WERI-Rb-1 (cell line): ENCODE results near the gene RAB27A.
"Not testable (repeated sequence)": the region's sequence is repeated elsewhere in the genome, so short reads cannot be mapped to it uniquely, and the experiment has no call there.

Experiments used
- DNase-seq: peaks from one replicate; pipeline ENCODE4 v3.0.0-alpha.2; 2020
- H3K27ac ChIP-seq: fragments of 250-450 bp; sonication (Bioruptor Pico); 2 replicates; pipeline ENCODE4 v1.5.1; 2020; ENCODE audit warnings: mild to moderate bottlenecking, moderate library complexity
- H3K27me3 ChIP-seq: fragments of 250-450 bp; sonication (Bioruptor Pico); 2 replicates; pipeline ENCODE4 v1.5.1; 2021; ENCODE audit warnings: mild to moderate bottlenecking, low read depth, moderate library complexity; ENCODE audit not compliant: insufficient read depth, severe bottlenecking
- H3K36me3 ChIP-seq: fragments of 250-450 bp; sonication (Bioruptor Pico); 2 replicates; pipeline ENCODE4 v1.5.1; 2020; ENCODE audit warnings: mild to moderate bottlenecking, moderate library complexity
- H3K4me3 ChIP-seq: 2 replicates; pipeline ENCODE4 v1.5.1; 2011; ENCODE audit warnings: low read depth, mild to moderate bottlenecking, control low read depth, low read length
- H3K9me3 ChIP-seq: fragments of 250-450 bp; sonication (Bioruptor Pico); 2 replicates; pipeline ENCODE4 v1.5.1; 2021; ENCODE audit warnings: mild to moderate bottlenecking, moderate library complexity; ENCODE audit not compliant: severe bottlenecking
- TF ChIP-seq, protein P1 (sequence below): IDR thresholded peaks from 2 replicates; pipeline ENCODE4 v1.5.1; 2011; ENCODE audit warnings: low read depth, mild to moderate bottlenecking, control low read depth, inconsistent platforms, low read length

RAB27A gene

DNA sequence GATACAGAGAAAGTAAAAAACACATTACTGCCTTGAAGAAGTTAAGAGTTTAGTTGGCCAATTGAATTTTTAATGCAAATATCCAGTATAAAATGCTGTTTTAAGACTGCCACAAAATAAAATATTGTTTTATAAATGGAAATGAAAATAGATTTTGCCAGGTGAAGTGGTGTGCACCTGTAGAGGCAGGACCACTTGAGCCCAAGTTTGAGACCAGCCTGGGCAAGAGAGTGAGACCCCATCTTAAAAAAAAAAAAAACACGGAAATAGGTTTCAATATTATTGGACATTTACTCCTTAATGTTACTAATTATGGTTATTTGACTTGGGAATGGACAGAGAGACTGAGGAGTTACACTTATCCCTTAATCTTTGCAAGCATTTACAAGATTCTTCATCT lies 31.4 kb upstream of the RAB27A start:
- no peak overlapping the region for H3K27ac ChIP-seq
- no peaks in the 10 kb centered on the region for H3K9me3 ChIP-seq
- DNase-seq: no peak
- H3K27me3 ChIP-seq: no peaks in the 10 kb centered on the region
- peaks cover 5% of the 10 kb centered on the region; the same call in 1 of the 2 replicates for H3K36me3 ChIP-seq
- H3K4me3 ChIP-seq: no peak overlapping the region
- TF ChIP-seq, protein P1, sequence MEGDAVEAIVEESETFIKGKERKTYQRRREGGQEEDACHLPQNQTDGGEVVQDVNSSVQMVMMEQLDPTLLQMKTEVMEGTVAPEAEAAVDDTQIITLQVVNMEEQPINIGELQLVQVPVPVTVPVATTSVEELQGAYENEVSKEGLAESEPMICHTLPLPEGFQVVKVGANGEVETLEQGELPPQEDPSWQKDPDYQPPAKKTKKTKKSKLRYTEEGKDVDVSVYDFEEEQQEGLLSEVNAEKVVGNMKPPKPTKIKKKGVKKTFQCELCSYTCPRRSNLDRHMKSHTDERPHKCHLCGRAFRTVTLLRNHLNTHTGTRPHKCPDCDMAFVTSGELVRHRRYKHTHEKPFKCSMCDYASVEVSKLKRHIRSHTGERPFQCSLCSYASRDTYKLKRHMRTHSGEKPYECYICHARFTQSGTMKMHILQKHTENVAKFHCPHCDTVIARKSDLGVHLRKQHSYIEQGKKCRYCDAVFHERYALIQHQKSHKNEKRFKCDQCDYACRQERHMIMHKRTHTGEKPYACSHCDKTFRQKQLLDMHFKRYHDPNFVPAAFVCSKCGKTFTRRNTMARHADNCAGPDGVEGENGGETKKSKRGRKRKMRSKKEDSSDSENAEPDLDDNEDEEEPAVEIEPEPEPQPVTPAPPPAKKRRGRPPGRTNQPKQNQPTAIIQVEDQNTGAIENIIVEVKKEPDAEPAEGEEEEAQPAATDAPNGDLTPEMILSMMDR: no peak

DNA sequence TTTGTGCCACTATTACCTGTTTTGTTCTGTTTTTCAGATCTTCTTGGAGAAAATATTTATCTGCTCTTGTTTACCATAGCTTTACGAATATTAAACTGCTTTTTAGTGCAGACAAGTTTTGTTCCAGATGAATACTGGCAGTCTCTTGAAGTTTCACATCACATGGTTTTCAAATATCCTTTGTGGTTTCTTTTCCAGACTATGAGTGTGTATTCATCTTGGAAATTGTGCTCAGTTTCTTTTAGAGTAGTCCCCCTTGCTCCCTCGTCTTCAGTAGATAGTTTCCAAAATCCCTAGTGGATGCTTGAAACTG lies 30.6 kb upstream of the RAB27A start:
- H3K4me3 ChIP-seq: no peak overlapping the region
- H3K27ac ChIP-seq: no peak overlapping the region
- no peak for DNase-seq

DNA sequence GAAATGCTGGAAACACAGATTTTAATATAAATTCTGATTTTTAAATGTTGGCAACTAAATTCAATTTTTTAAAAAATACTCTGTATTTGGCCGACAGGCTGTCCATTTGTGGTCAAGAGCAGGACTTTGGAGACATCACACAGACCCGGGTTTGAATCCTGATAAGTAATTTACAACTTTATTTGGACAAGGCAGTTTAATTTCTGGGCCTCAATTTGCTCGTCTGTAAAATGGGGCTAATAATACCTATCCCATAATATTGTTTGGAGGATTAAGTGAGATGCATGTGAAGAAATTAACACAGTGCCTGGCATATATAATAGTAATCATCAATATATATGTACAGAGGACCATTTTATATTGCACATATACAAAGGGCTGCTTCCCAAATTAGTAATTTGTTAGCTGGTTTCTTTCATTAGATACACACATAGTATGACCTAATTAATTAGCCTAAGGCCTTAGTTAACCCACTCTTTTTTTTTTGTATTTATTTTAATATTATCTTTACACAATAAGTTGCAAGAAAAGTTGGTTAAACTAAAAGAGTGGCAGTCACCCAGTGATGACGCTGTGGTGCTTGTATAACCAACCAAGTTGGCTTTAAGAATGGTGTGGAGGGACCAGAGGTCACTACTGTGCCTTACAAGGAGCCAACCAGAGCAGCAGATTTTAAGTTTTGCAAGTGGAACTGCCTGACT lies 30.1 kb upstream of the RAB27A start:
- TF ChIP-seq, protein P1: no peak
- H3K27ac ChIP-seq: peak overlapping the region; percentile 90

More for the DNA sequence above, 30.6 kb upstream of the RAB27A start:
- TF ChIP-seq, protein P1: no peak
- Histone ChIP-seq H3K9me3 (no peaks in the 10 kb centered on the region), H3K36me3 (peaks cover 5% of the 10 kb centered on the region; the same call in 1 of the 2 replicates), H3K27me3 (no peaks in the 10 kb centered on the region)

DNA sequence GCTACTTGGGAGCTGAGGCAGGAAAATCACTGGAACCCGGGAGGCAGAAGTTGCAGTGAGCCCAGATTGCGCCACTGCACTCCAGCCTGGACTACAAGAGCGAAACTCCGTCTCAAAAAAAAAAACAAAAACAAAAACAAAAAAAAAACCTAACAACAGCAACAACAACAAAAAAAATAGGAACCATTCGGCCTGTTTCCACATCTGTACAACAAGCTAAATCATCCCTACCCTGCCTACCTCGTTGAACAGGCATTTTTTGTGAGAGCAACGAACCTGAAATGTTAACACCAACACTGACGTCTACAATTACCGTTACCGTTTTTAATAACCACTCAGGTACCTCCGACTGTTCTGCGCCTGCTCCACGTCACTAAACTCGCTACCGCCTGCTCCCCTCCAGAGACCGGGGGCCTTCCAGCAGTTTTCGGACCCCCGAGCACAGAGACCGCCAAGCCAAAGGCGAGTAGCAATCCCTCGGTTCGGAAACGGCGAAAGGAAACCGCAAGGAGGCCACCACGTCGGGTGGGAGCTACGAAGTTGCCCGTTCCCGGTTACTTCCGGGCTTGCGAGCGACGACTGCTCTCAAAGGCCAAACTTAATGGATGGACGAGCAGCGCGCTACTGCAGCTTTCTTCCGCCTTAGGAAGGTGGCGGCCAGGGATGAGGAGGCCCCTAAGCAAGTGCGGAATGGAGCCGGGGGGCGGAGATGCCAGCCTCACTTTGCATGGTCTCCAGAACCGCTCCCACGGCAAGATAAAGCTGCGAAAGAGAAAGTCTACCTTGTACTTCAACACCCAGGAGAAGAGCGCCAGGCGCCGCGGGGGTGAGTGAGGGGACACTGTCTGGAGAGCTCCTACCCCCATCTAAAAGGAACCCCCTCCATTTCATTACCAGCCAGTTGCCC lies 29.2 kb upstream of the RAB27A start, which contains the start of the genes PIGB and PIGBOS1:
Gene PIGB (plus strand): TSS at position 635 of the 907 bp plus-strand sequence. CDS start 29 bp downstream, at position 664.
Gene PIGBOS1 (minus strand): TSS at position 536 of the 907 bp plus-strand sequence. CDS start 1,331 bp downstream, outside the sequence.
- H3K36me3 ChIP-seq: peaks cover 5% of the 10 kb centered on the region; the same call in 1 of the 2 replicates
- peak; percentile 87 for DNase-seq
- TF ChIP-seq, protein P1: 0 out of 2 replicates have a peak, but pooled peaks have one; percentile 19
- H3K27me3 ChIP-seq: no peaks in the 10 kb centered on the region
- H3K27ac ChIP-seq: peak within 1 kb of the TSS; percentile 90
- no peaks in the 10 kb centered on the region for H3K9me3 ChIP-seq
- H3K4me3 ChIP-seq: peak within 1 kb of the TSS; percentile 67

More for the DNA sequence above, 30.1 kb upstream of the RAB27A start:
- H3K4me3 ChIP-seq: peak overlapping the region; percentile 67
- H3K9me3 ChIP-seq: no peaks in the 10 kb centered on the region
- H3K36me3 ChIP-seq: peaks cover 5% of the 10 kb centered on the region; the same call in 1 of the 2 replicates
- no peak for DNase-seq
- no peaks in the 10 kb centered on the region for H3K27me3 ChIP-seq

DNA sequence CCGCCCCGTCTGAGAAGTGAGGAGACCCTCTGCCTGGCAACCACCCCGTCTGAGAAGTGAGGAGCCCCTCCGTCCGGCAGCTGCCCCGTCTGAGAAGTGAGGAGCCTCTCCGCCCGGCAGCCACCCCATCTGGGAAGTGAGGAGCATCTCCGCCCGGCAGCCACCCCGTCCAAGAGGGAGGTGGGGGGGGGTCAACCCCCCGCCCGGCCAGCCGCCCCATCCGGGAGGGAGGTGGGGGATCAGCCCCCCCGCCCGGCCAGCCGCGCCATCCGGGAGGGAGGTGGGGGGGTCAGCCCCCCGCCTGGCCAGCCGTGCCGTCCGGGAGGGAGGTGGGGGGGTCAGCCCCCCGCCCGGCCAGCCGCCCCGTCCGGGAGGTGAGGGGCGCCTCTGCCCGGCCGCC lies 13.2 kb upstream of the RAB27A start:
- not testable (repeated sequence) for H3K27ac ChIP-seq, H3K4me3 ChIP-seq, H3K27me3 ChIP-seq, H3K36me3 ChIP-seq, H3K9me3 ChIP-seq, DNase-seq

DNA sequence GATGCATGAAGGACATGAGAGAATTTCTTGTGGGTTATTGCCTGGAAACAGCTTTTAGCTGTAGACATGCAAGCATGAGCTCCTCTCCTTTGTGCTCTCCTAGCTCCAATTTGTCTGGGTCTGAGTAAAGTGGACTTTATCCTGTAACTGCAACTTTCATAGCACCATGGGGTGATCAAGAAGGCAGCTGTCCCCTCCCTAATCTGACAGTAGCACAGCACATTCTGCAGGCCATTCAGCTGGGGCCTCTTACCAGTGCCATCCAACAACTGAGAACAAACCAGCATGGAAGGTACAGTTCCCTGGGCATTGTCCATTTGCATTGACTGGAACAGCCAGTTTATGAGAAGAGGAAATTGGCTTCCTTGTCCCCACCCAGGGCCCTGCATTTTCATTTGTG lies 7.7 kb upstream of the RAB27A start:
- peaks cover 5% of the 10 kb centered on the region for H3K9me3 ChIP-seq
- no peaks in the 10 kb centered on the region for H3K36me3 ChIP-seq
- no peak for DNase-seq
- no peaks in the 10 kb centered on the region for H3K27me3 ChIP-seq
- TF ChIP-seq, protein P1: no peak
- H3K4me3 ChIP-seq: no peak overlapping the region
- H3K27ac ChIP-seq: no peak overlapping the region
